Measurements from ENCODE around the gene NPAS3. TPM values are rescaled to one million over a fixed set of nuclear protein-coding genes. Genes with fewer than 3 reads are reported as not detected.

Gene NPAS3
- polyA plus RNA-seq, 2 of the 4 experiments (the other 2 are of a cell fraction) = not detected

DNA sequence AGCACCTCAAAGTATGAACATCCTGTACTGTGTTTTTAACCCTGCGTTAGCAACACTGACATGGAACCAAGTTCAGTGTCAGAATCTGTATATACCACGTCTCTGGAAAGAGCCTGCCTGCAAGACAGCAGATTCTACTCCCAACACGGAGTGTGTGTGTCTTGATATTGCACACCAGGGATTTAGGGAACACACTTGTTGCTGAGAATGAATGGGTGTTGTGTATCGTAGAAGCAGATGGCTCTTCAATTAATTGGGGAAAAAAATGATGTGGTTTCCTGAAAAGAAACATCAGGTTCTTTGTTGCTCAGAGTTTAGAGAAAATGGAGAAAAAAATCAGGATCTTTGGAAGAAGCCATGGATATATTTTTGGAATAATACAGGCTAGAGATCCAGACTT is 841.4 kb downstream of the NPAS3 start:
- H3K4me2 ChIP-seq = no peak overlapping the region
- FAIRE-seq = no peak
- H3K27ac ChIP-seq = no peak overlapping the region
- ChIA-PET CTCF (interaction anchor here (1.7 kb wide), 1 partner anchor 12 kb away, joined by 7 read pairs; no protein-coding TSS in a partner anchor), POLR2A (no interaction called here)
- H3K9me3 ChIP-seq = no peaks in the 10 kb centered on the region
- no peaks in the 10 kb centered on the region for H3K4me1 ChIP-seq
- DNase-seq (ENCODE audit: low read depth in 1 of 2, low spot score in 1 of 2) = no peak
- ATAC-seq = no peak
- TF ChIP-seq NPAS2 (CRISPR knock-in tag; IDR thresholded peaks at IDR 0.05; ENCODE audit: borderline replicate concordance) (no peak), HOXB5 (CRISPR knock-in tag; IDR thresholded peaks at IDR 0.05) (no peak), FOSL2 (IDR thresholded peaks at IDR 0.05) (no peak), FOSL2 (CRISPR knock-in tag; IDR thresholded peaks at IDR 0.05) (no peak), POLR2A (IDR thresholded peaks at IDR 0.05; ENCODE audit: low read length) (no peak), EHF (CRISPR knock-in tag; IDR thresholded peaks at IDR 0.05) (no peak), ZSCAN20 (CRISPR knock-in tag; IDR thresholded peaks at IDR 0.05) (no peak), CBX2 (IDR thresholded peaks at IDR 0.05; ENCODE audit: borderline replicate concordance, low read depth) (no peak), GATA3 (IDR thresholded peaks at IDR 0.05; ENCODE audit: borderline replicate concordance) (no peak), KDM1A (IDR thresholded peaks at IDR 0.05; ENCODE audit: low read depth) (no peak)
- TF ChIP-seq, protein P1, sequence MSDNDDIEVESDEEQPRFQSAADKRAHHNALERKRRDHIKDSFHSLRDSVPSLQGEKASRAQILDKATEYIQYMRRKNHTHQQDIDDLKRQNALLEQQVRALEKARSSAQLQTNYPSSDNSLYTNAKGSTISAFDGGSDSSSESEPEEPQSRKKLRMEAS (IDR thresholded peaks at IDR 0.05) = no peak
- H3K4me3 ChIP-seq = no peak overlapping the region
- 14% methylated on average over 4 of the region's 4 CpGs for WGBS (ENCODE audit: missing lambda C conversion rate)

- Histone ChIP-seq H3K27ac (no peak overlapping the region), H3K9me3 (no peaks in the 10 kb centered on the region), H3K4me3 (no peak overlapping the region), H3K4me1 (no peaks in the 10 kb centered on the region), H3K4me2 (no peak overlapping the region)
- DNase-seq (ENCODE audit: low read depth in 1 of 2, low spot score in 1 of 2) (no peak), FAIRE-seq (no peak), ATAC-seq (no peak)
- POLR2A ChIA-PET = no interaction called here
- WGBS (ENCODE audit: missing lambda C conversion rate) = 1% methylated on average over 2 of the region's 2 CpGs
- TF ChIP-seq MAFK (IDR thresholded peaks at IDR 0.05; ENCODE audit: partially characterized antibody) (no peak), JUN (IDR thresholded peaks at IDR 0.05) (no peak), FOXS1 (CRISPR knock-in tag; IDR thresholded peaks at IDR 0.05) (no peak), NR3C1 (IDR thresholded peaks at IDR 0.05) (no peak), CHD2 (IDR thresholded peaks at IDR 0.05; ENCODE audit: low read length, partially characterized antibody) (no peak), ATOH8 (CRISPR knock-in tag; IDR thresholded peaks at IDR 0.05; ENCODE audit: low read depth) (no peak), CBX2 (IDR thresholded peaks at IDR 0.05; ENCODE audit: borderline replicate concordance, low read depth) (no peak), HOXB13 (CRISPR knock-in tag; IDR thresholded peaks at IDR 0.05; ENCODE audit: low read depth) (no peak), HEYL (CRISPR knock-in tag; IDR thresholded peaks at IDR 0.05) (no peak), EHMT2 (IDR thresholded peaks at IDR 0.05; ENCODE audit: low read depth) (no peak)
- TF ChIP-seq, protein P2, sequence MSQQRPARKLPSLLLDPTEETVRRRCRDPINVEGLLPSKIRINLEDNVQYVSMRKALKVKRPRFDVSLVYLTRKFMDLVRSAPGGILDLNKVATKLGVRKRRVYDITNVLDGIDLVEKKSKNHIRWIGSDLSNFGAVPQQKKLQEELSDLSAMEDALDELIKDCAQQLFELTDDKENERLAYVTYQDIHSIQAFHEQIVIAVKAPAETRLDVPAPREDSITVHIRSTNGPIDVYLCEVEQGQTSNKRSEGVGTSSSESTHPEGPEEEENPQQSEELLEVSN (IDR thresholded peaks at IDR 0.05; ENCODE audit: borderline replicate concordance, low read depth) = no peak
- TF ChIP-seq, protein P3, sequence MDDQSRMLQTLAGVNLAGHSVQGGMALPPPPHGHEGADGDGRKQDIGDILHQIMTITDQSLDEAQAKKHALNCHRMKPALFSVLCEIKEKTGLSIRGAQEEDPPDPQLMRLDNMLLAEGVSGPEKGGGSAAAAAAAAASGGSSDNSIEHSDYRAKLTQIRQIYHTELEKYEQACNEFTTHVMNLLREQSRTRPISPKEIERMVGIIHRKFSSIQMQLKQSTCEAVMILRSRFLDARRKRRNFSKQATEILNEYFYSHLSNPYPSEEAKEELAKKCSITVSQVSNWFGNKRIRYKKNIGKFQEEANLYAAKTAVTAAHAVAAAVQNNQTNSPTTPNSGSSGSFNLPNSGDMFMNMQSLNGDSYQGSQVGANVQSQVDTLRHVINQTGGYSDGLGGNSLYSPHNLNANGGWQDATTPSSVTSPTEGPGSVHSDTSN (IDR thresholded peaks at IDR 0.05) = no peak
- CTCF ChIA-PET = interaction anchor here (4.2 kb wide), 1 partner anchor 11 kb away, joined by 36 read pairs; no protein-coding TSS in a partner anchor
These were observed 842.6 kb downstream of the NPAS3 start for GRCh38 chr14:33781236-33781635.

DNA sequence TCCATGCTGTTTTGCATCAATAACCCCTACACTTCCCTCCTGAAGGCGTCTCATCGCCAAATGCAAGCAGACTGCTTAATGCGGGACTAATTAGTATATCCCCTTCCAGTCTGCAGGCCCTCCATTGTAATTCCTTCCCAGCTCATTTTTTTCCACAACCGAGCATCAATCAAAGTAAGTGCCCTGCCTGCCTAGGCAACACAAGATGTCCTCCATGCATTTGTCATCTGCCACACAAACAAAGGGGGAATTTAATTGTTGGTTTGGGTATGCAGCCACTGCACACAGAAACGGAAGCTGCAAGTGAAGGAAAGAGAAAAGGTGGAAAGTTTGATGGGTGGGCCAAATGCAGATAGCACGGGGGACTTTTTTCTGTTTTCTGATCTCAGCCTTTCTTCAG is 844.2 kb downstream of the NPAS3 start:
- ATAC-seq = no peak
- no peaks in the 10 kb centered on the region for H3K4me1 ChIP-seq
- POLR2A ChIA-PET = no interaction called here
- no peak overlapping the region for H3K4me3 ChIP-seq
- CTCF ChIA-PET = interaction anchor here (0.5 to 4.2 kb wide), 2 partner anchors 10 to 22 kb away, joined by 4 to 36 read pairs; no protein-coding TSS in a partner anchor
- no peaks in the 10 kb centered on the region for H3K9me3 ChIP-seq
- H3K27ac ChIP-seq = no peak overlapping the region
- no peak for DNase-seq (ENCODE audit: low read depth in 1 of 2, low spot score in 1 of 2)
- 55% methylated on average over 6 of the region's 6 CpGs for WGBS (ENCODE audit: missing lambda C conversion rate)
- FAIRE-seq = no peak
- TF ChIP-seq, protein P4, sequence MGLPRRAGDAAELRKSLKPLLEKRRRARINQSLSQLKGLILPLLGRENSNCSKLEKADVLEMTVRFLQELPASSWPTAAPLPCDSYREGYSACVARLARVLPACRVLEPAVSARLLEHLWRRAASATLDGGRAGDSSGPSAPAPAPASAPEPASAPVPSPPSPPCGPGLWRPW (IDR thresholded peaks at IDR 0.05) = no peak
- TF ChIP-seq EP300 (IDR thresholded peaks at IDR 0.05) (no peak), PHF8 (IDR thresholded peaks at IDR 0.05; ENCODE audit: borderline replicate concordance, low read depth) (no peak), MAZ (IDR thresholded peaks at IDR 0.05; ENCODE audit: borderline replicate concordance, low read depth, low read length) (no peak), ZNF302 (CRISPR knock-in tag; IDR thresholded peaks at IDR 0.05) (no peak), BCL3 (IDR thresholded peaks at IDR 0.05) (no peak)
- TF ChIP-seq, protein P5, sequence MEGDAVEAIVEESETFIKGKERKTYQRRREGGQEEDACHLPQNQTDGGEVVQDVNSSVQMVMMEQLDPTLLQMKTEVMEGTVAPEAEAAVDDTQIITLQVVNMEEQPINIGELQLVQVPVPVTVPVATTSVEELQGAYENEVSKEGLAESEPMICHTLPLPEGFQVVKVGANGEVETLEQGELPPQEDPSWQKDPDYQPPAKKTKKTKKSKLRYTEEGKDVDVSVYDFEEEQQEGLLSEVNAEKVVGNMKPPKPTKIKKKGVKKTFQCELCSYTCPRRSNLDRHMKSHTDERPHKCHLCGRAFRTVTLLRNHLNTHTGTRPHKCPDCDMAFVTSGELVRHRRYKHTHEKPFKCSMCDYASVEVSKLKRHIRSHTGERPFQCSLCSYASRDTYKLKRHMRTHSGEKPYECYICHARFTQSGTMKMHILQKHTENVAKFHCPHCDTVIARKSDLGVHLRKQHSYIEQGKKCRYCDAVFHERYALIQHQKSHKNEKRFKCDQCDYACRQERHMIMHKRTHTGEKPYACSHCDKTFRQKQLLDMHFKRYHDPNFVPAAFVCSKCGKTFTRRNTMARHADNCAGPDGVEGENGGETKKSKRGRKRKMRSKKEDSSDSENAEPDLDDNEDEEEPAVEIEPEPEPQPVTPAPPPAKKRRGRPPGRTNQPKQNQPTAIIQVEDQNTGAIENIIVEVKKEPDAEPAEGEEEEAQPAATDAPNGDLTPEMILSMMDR (IDR thresholded peaks at IDR 0.05) = no peak
- TF ChIP-seq, protein P1 (IDR thresholded peaks at IDR 0.05) = no peak
- H3K4me2 ChIP-seq = no peak overlapping the region

All from A549 (cell line).